ENCODE results near the gene CD3D.

DNA sequence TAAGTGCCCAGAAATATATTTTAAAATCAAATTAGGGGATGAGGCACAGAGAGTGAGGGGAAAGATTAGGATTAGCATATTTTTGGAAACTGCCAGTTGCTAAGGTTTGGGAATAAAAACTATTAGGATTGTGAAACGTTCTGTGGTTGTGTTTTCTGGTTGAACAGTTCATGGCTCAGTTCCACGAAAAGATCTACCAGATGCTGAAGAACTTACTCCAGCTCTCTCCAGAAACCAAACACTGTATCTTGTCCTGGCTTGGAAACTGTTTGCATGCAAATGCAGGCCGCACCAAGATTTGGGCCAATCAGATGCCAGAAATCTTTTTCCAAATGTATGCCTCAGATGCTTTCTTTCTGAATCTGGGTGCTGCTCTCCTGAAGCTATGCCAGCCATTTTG, 32.2 kb upstream of the CD3D start:
- no peak for TF ChIP-seq POLR2A (IDR thresholded peaks at IDR 0.05; ENCODE audit: low read depth, low read length)
- no peak for TF ChIP-seq POLR2AphosphoS5 (IDR thresholded peaks at IDR 0.05; ENCODE audit: low read depth, low read length)
